NCI-H2227 (cell line): ENCODE data around the gene PIWIL4.

ENCODE experiments used
- DNase-seq: peaks from one replicate; lab custom pipeline; 2025; ENCODE audit not compliant: unreplicated experiment; lab: John Stamatoyannopoulos, UW

The PIWIL4 gene

GRCh38 chr11:94567181-94567670, at the start of gene PIWIL4:
Gene PIWIL4, plus strand, starts transcription at chr11:94567368. Its CDS starts 151 bp downstream, at chr11:94567519.
- no peak for DNase-seq

GRCh38 chr11:94518300-94518699, 48.9 kb upstream of the PIWIL4 start:
- DNase-seq: no peak

- peak; percentile 37 for DNase-seq
Observed at GRCh38 chr11:94519478-94520084, 47.6 kb upstream of the PIWIL4 start.

- DNase-seq: no peak
Observed at GRCh38 chr11:94521684-94522083, 45.5 kb upstream of the PIWIL4 start.

GRCh38 chr11:94524341-94524740, 42.8 kb upstream of the PIWIL4 start:
- DNase-seq: no peak

- peak; percentile 32 for DNase-seq
Observed at GRCh38 chr11:94525546-94526324, 41.4 kb upstream of the PIWIL4 start.

GRCh38 chr11:94526645-94527438, 40.3 kb upstream of the PIWIL4 start:
- DNase-seq: no peak

- DNase-seq: no peak
Observed at GRCh38 chr11:94528551-94528950, 38.6 kb upstream of the PIWIL4 start.

GRCh38 chr11:94532211-94532610, 35.0 kb upstream of the PIWIL4 start:
- DNase-seq: no peak

- DNase-seq: no peak
Observed at GRCh38 chr11:94533206-94533605, 34.0 kb upstream of the PIWIL4 start.

- DNase-seq: no peak
Observed at GRCh38 chr11:94533696-94534630, 33.2 kb upstream of the PIWIL4 start.

GRCh38 chr11:94536386-94536785, 30.8 kb upstream of the PIWIL4 start:
- DNase-seq: no peak

GRCh38 chr11:94537031-94537600, 30.1 kb upstream of the PIWIL4 start:
- DNase-seq: no peak

GRCh38 chr11:94539420-94539819, 27.7 kb upstream of the PIWIL4 start:
- DNase-seq: no peak

- peak; percentile 80 for DNase-seq
Observed at GRCh38 chr11:94543695-94544645, 23.2 kb upstream of the PIWIL4 start, which contains the start of gene FUT4. Gene FUT4, plus strand, starts transcription at chr11:94543921. Its CDS starts 213 bp downstream, at chr11:94544134.

- DNase-seq: no peak
Observed at GRCh38 chr11:94544646-94545263, 22.4 kb upstream of the PIWIL4 start.

- no peak for DNase-seq
Observed at GRCh38 chr11:94545264-94546161, 21.7 kb upstream of the PIWIL4 start.

GRCh38 chr11:94546162-94546470, 21.1 kb upstream of the PIWIL4 start:
- no peak for DNase-seq
